ENCODE results near the gene NSD2.
"Not testable (repeated sequence)": the region's sequence is repeated elsewhere in the genome, so short reads cannot be mapped to it uniquely, and the experiment has no call there.

NSD2 gene

DNA sequence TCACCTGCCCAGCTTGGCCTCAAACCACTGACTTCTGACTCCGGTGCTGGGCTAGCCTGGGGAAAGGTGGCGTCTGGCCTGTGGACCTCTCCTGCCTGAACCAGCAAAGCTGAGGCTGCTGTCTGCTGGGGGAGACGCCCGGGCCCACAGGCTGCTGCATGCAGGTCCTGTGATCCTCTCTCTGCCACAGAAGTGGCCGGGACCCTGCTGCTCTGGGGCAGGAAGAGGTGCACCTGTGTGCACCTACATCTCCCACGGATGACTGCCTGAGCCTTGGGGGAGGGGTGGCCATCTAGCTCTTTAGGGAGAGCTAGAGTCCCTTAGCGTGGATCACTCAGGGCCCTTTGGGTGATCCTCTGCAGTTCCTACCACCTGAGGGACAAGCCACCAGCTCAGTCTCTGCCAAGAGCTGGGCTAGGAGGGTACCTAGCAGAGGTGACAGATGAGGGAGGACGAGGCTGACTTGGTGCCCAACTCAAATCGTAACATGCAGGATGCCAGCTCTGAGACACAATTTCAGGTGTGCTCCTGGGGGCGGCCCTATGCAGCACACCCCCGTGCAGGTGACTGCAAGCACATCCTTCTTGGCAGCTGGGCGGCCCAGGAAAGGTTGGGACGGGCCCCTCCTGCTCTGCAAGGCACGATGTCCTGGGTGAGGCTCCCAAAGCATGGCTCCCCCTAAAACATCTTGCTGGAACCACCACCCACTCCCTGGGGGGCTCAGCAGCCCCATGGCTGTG lies 37.7 kb upstream of the NSD2 start:
- ChIA-PET POLR2A (ENCODE audit: low non-redundant PET) (no interaction called here), CTCF (interaction anchor here (0.6 kb wide), 1 partner anchor 1557 kb away, joined by 3 read pairs; no protein-coding TSS in a partner anchor)
- TF ChIP-seq, protein P1, sequence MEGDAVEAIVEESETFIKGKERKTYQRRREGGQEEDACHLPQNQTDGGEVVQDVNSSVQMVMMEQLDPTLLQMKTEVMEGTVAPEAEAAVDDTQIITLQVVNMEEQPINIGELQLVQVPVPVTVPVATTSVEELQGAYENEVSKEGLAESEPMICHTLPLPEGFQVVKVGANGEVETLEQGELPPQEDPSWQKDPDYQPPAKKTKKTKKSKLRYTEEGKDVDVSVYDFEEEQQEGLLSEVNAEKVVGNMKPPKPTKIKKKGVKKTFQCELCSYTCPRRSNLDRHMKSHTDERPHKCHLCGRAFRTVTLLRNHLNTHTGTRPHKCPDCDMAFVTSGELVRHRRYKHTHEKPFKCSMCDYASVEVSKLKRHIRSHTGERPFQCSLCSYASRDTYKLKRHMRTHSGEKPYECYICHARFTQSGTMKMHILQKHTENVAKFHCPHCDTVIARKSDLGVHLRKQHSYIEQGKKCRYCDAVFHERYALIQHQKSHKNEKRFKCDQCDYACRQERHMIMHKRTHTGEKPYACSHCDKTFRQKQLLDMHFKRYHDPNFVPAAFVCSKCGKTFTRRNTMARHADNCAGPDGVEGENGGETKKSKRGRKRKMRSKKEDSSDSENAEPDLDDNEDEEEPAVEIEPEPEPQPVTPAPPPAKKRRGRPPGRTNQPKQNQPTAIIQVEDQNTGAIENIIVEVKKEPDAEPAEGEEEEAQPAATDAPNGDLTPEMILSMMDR (conservative IDR thresholded peaks at IDR 0.05; ENCODE audit: low read depth) = no peak

DNA sequence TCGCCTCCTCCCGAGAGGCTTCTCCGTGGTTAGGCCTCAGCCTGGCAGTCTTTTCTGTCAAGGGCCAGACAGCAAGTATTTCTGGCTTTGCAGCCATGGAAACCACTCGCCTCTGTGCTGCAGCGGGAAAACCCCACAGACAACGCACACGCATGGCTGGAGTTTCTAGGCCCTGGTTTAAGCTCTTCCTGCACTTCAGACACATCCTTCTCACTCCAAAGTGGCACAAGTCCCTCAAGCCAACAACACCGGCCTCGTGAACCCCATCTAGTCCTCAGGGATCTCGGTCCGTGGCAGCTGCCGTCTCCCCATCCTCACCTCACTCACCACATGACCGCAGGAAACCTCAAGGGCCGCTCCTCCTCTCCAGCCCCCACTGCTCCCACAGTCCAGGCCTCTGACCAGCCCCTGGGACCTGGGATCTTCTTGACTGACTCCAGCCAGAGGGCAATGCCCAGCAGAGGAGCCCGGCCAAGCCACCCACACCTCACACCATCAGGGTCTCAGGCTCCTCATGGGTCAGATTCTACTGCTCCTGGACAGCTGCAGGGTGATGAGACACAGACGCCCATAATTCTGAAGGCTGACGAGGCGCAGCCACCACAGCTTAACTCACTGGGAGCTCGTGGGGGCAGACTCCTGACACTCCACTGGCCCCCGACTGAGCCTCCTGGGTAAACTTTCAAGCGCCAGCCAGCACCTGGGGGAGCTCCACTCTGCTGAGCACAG lies 37.0 kb upstream of the NSD2 start:
- CTCF ChIA-PET = interaction anchor here (0.6 kb wide), 1 partner anchor 1556 kb away, joined by 3 read pairs; no protein-coding TSS in a partner anchor
- no peak for DNase-seq (ENCODE audit: low spot score)
- peak overlapping the region; percentile 3; the same call in 1 of the 2 replicates for H3K27ac ChIP-seq
- TF ChIP-seq, protein P1 (conservative IDR thresholded peaks at IDR 0.05; ENCODE audit: low read depth) = no peak
- POLR2A ChIA-PET (ENCODE audit: low non-redundant PET) = no interaction called here

More for the DNA sequence above, 37.7 kb upstream of the NSD2 start:
- DNase-seq (ENCODE audit: low spot score) = no peak
- H3K27ac ChIP-seq = peak overlapping the region; percentile 3; the same call in 1 of the 2 replicates

DNA sequence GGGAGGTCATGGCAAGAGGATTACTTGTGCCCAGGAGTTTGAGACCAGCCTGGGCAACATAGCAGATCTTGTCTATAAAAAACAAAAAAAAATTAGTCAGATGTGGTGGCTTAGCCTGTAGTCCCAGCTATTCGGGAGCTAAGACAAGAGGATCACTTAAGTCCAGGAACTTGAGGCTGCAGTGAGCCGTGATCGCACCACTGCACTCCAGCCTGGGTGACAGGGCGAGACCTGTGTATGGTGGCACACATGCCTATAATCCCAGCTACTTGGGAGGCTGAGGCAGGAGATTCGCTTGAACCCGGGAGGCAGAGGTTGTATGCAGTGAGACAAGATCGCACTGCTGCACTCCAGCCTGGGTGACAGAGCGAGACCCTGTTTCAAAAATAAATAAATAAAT lies 35.4 kb upstream of the NSD2 start:
- H3K27ac ChIP-seq; POLR2A ChIA-PET (ENCODE audit: low non-redundant PET); DNase-seq (ENCODE audit: low spot score); CTCF ChIA-PET: not testable (repeated sequence)

DNA sequence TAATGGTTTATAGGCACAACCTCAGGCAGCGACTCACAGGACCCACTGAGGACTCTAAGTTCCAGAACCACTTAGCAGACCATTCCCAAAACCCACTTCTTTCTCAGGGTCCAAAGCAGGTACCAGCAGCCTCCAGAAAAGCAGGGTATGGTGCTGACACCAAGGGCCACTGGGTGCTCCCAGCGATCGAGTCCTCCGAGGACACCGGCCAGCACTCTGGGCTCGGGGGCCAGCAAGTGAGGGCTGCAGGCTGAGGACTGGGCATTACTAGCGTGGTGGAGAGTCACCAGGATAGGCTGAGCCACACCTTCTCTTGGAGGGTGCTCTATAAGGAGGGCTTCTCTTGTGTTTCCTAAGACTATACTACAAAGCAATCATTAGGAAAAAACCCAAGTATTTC lies 34.5 kb upstream of the NSD2 start:
- TF ChIP-seq, protein P1 (conservative IDR thresholded peaks at IDR 0.05; ENCODE audit: low read depth) = no peak
- H3K27ac ChIP-seq = no peak overlapping the region
- DNase-seq (ENCODE audit: low spot score) = no peak
- ChIA-PET CTCF (no interaction called here), POLR2A (ENCODE audit: low non-redundant PET) (no interaction called here)

DNA sequence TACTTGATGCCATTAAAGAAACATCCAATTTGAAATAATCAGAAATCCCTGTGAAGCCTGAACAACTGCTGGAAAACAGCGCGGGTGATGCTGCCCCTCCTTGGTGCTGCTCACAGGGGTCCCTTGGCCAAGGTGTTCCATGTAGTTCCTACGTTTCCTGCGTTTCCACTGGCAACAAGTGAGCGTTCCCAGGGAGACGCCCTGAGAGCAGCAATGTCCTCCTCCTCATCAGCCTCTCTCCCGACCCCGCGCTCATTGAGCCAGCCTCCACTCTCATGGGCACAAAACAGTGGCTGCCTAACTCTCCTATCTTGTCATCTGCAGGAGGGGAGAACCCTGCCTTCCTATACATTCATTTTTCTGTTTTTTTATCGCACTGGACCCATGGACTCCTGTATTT lies 34.1 kb upstream of the NSD2 start:
- TF ChIP-seq, protein P1 (conservative IDR thresholded peaks at IDR 0.05; ENCODE audit: low read depth) = no peak
- POLR2A ChIA-PET (ENCODE audit: low non-redundant PET) = no interaction called here

DNA sequence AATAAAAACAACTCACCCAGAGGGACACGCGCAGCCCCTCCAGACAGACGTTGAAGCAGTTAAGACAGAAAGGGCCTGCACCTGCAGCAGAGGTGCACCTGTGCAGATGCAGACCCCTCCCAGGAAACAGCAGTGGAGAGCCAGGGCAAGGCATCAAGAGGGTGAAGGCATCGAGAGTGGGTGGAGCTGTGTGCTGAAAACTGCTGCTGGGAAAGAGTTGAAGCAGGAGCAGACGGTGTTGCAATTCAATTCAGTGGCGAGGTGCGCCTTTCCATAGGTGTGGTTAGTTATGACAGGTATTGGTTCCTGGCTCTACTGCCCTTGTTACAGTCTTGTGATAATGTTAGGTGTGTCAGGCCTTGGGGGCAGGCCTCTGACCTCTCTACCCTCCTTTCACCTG lies 31.9 kb upstream of the NSD2 start:
- ChIA-PET CTCF (no interaction called here), POLR2A (ENCODE audit: low non-redundant PET) (no interaction called here)
- TF ChIP-seq, protein P1 (conservative IDR thresholded peaks at IDR 0.05; ENCODE audit: low read depth) = no peak
- 0 out of 2 replicates have a peak overlapping the region, but pooled peaks have one; percentile 7 for H3K27ac ChIP-seq
- DNase-seq (ENCODE audit: low spot score) = no peak

More for the DNA sequence above, 34.1 kb upstream of the NSD2 start:
- CTCF ChIA-PET = no interaction called here
- DNase-seq (ENCODE audit: low spot score) = no peak
- no peak overlapping the region for H3K27ac ChIP-seq

Data from RWPE1 (cell line).